Left forelimb (tissue), 1 donor: ENCODE measurements around the gene DOCK11.
"Not testable (repeated sequence)": the region's sequence is repeated elsewhere in the genome, so short reads cannot be mapped to it uniquely, and the experiment has no call there.

ENCODE experiments used
- DNase-seq: peaks from one replicate; pipeline ENCODE4 v3.0.0-alpha.2; 2018; ENCODE audit warnings: low spot score

DOCK11 gene

DNA sequence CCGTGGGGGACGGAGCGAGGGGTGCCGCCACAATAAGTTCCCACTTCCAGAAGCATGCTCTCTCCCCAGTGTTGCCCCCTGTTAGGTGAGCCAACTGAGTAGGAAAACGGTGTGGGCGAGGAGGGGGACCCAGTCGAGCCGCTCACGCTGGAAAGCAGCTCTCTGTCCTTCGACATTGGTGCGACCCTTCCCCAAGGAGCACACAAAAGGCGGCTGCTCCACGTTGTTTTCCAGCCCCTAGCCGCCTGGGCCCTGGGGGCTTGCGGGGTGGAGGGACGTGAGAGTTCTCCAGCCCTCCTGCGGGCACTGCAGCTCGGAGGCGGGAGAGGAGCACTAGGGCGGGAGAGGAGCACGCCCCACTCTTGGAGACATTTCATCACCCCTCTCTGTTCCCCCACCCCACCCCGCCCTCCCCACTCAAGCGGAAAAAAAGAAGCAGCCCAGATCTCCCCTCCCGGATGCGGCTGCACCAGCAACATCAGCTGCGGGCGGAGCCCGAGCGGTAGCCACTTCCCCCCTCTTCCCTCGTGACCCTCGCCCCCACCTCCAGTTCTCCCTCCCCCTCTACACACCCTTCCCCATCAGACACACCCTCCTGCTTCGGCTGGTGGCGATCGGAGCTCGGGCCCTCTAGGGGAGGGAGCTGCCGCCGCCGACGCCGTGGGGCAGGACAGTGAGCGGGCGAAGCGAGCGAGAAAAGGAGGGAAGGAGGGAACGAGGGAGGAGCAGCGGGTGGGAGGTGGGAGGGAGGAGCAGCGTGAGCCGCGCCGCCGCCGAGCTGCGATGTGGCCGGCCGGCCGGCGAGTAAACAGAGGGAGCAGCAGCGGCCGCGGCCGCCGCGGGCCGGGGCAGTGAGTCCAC lies at the start of gene DOCK11:
Gene DOCK11, plus strand, starts transcription at position 755 of the 861 bp plus-strand sequence. CDS start 157 bp downstream, outside the sequence.
- peak; percentile 78 for DNase-seq

DNA sequence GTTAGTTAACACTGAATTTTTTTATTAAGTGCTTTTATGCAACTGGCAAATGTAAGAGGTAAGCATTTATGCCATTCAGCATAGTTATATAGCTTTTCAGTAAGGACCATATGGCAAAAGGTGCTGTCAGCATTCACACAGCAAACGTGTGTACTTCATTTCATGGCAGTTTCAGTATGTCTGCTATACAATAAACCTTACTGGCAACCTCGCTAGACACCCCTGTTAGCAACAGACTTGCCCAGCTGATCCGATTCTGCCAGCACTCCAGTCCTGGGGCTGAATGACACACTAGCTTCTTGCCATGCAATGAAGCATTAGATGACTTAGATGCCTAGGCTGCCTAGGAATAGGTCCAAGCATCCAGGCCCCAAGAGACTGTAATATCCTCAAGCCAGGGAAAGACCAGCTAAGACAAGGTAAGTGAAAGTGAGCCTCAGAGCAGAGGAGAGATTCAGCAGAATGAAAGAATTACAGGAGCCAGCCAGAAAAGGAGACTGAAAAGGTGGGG lies 47.3 kb upstream of the DOCK11 start:
- DNase-seq, result no peak

DNA sequence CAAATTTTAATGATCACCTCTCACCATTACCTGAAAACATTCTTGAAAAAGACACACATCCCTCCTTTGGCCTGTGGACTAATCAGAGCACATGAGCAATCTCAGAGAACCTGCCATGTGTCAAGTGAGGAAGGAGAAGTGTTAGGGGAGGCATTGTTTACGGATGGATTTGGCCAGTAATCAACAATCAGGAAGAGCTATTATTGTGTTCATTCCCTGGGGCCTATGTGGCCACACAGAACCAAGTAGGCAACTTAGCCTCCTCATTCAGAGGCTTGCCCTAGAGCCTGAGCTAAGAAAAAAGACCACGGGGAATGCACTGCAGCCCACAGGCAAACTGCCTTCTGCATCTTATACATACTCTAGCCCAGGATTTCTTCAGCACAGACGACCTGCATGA lies 40.6 kb upstream of the DOCK11 start:
- no peak for DNase-seq

DNA sequence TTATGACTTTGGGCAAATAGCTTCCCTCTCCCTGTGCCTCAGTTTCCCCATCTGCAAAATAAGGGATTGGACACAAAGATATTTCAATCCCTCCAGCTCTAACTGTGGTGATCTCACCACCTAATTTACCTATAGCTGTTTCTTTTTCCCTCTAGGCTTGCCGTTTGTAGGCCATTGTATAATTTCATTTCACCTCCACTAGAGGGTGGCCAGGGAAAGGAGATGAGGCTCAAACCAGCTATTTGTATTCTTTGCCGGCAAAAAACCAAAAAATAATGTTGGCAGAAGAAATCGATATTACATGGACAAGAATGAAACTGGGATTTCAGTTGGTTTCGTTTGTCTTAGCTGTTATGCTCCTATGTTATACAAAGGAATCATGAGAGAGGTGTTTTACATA lies 36.1 kb upstream of the DOCK11 start:
- no peak for DNase-seq

DNA sequence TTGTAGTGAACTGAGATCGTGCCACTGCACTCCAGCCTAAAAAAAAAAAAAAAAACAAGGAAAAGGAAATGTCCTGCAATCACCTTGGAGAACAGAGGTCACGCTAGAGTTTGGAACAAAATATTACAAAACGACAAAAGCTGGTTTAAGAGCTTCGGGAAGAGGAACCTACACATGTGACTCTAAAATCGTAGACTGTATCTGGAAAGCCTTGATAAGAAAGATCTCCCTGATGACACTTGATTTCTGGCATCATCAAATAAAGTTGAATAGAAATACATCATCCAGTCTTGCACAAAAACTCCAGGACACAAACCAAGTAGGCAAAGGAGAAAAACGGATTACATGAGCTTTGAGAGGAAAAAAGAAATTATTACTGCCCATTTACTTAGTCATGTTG lies 31.1 kb upstream of the DOCK11 start:
- DNase-seq, result no peak

DNA sequence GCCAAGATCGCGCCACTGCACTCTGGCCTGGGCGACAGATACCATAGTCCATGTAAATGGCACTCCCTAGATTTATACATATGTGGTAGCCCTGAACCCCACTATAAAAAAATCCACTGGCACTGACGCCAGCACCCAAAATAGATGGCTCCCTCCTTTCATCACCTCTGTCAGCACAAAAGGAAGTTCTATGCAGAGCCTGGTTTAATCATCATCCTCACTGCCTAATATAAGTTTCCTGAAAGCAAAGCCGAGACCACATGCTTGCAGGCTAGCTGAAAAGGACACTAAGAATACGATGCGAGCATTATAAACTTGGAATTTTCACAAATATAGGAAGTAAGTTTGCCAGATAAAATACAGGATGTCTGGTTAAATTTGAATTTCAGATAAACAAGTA lies 27.5 kb upstream of the DOCK11 start:
- no peak for DNase-seq

DNA sequence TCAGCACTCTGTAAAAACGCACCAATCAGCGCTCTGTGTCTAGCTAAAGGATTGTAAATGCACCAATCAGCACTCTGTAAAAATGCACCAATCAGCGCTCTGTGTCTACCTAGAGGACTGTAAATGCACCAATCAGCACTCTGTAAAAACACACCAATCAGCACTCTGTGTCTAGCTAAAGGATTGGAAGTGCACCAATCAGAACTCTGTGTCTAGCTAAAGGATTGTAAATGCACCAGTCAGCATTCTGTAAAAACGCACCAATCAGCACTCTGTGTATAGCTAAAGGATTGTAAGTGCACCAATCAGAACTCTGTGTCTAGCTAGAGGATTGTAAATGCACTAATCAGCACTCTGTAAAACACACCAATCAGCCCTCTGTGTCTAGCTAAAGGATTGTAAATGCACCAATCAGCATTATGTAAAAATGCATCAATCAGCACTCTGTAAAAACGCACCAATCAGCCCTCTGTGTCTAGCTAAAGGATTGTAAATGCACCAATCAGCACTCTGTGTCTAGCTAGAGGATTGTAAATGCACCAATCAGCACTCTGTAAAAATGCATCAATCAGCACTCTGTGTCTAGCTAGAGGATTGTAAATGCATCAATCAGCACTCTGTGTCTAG lies 24.8 kb upstream of the DOCK11 start:
- not testable (repeated sequence) for DNase-seq

DNA sequence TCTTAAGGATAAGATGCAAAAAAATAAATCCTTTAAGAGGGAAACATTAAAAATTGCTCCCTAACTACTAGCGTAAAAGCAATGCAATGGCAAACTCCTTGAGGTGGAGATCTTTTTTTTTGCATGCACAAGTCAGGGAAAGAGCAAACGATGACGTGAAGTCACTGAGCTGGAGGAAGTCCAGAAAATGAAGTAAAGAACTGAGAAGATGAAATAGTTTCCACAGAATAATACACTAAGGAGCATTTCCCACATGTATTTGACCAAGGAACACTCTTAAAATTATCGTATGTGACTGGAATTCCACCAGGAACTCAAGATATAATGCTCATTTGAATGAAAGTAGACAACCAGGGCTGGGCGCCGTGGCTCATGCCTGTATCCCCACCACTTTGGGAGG lies 21.0 kb upstream of the DOCK11 start:
- no peak for DNase-seq

DNA sequence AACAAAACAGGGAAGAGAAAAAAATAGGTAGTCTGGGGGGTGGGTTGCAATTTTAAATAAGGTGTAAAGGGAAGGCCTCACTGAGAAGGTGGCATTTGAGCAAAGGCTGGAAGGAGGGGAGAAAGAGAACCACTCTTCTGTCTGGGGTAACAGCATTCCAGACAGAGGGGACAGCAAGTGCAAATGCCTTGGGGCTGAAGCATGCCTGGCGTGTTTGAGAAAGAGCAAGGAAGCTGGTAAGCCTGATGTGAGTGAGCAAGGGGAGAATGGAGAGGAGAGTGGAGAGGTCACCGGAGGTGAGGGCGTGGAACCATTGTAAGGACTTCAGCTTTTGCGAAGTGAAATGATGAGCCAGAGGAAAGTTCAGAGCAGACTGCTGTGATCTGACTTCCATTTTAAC lies 19.7 kb upstream of the DOCK11 start:
- DNase-seq, result no peak

DNA sequence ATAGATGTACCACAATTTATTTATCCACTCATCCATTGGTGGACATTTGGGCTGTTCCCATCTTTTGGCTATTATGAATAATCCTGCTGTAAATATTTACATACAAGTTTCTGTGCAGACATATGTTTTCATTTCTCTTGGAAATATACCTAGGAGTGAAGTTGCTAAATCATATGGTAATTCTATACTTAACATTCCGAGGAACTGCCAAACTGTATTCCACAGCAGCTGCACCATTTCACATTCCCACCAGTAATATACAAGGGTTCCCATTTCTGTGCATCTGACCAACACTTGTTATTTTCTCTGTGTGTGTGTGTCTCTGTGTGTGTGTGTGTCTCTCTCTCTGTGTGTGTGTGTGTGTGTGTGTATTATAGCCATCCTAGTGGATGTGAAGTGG lies 15.4 kb upstream of the DOCK11 start:
- DNase-seq, result no peak

DNA sequence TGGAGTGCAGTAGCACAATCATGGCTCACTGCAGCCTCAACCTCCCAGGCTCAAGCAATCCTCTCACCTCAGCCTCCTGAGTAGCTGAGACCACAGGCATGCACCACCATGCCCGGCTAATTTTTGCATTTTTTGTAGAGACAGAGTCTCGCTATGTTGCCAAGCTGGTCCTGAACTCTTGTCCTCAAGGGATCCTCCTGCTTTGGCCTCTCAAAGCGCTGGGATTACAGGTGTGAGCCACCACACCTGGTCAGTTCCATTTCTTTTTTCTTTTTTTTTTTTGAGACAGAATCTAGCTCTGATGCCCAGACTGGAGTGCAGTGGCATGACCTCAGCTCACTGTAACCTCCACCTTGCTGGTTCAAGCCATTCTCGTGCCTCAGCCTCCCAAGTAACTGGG lies 13.2 kb upstream of the DOCK11 start:
- DNase-seq, result not testable (repeated sequence)

DNA sequence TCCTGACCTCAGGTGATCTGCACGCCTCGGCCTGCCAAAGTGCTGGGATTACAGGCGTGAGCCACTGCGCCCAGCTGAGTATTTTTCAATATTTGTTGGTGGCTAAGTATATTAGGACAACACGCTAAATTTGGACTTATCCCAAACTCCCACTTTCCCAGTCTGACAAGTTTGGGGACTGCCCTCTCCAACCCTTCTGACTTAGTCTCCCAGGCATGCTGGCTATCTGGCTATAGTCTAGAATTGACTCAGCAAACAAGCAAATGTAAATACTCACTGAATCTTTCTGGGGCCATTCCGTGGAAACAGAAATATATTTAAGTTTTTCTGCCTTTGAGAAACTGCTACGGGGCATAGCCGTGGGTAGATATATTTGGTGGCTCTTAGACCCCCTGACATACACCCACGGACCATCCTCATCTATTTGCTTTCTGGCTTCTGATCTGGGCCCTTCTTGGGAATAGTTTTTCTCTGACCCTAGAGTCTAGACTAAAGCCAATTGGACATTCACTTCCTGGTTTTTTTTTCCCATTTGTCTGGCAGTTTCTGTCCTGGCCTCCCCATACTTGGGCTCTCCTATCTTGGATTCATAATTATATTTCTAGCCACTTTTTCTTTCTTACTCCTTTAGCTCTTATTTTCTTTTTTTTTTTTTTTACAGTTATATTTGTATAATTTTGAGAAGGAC lies 11.3 kb upstream of the DOCK11 start:
- DNase-seq, result no peak

DNA sequence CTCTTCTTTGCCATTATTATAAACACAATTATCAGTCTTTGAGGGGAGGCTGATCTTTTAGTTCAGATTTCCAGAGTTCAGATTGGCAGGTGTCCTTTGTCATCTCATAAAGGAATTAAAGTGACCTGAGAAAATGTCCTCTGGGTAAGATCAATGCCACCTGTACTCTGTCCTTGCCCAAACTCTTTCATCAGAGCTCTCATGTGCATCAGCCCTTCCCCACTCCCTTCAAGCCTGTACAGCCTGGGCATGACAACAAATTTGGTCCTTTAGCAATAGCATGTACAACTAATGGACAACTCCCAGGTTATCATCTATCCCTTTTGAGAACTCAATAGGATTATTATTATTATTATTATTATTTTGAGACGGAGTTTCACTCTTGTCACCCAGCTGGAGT lies 8.9 kb upstream of the DOCK11 start:
- DNase-seq, result not testable (repeated sequence)

DNA sequence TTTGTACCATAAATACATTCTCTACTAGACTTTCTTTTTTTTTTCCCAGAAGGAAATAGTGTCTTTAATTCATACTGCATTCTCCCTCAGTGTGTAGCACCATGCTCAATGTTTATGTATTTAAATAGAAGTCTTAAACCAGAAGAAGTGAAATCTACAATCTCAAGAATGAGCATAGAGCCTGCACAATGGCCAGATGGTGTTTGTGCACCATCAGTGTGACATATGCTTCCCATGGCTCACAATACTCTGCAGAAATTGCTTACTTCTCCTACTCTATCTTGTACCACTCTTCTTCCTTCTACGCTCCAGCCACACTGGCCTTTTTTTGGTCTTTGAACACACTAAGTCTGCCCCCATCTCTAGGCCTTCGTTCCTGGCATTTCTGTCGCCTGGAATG lies 2.6 kb upstream of the DOCK11 start:
- DNase-seq, result no peak

DNA sequence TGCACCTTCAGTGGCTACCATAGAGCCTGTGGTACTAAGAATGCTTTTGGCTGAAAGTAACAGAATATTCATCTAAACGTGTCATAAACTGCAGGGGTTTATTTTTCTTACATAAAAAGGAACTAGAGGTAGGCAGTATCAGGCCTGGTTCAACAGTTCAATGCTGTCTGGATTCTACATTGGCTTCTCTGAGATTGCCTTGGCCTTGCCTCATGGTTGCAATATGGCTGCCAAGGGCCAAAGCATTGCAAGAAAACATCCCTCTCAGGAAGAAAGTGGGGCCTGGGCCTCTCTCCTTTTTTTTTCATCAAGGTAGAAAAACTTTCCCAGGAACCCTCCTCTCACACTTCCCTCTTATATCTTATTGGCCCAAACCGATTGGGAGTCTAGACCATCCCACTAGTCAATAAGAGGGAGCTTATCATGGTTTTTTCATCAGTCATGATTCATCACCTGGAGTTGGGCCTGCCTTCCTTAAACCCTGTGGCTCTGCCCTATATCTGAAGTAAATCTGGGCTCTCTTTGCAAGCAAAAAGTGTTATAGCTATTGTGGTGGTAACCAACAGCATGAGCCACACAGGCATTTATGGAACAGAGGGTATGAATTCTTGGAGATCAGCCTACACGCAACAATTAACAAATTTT lies 1.8 kb upstream of the DOCK11 start:
- DNase-seq, result no peak

DNA sequence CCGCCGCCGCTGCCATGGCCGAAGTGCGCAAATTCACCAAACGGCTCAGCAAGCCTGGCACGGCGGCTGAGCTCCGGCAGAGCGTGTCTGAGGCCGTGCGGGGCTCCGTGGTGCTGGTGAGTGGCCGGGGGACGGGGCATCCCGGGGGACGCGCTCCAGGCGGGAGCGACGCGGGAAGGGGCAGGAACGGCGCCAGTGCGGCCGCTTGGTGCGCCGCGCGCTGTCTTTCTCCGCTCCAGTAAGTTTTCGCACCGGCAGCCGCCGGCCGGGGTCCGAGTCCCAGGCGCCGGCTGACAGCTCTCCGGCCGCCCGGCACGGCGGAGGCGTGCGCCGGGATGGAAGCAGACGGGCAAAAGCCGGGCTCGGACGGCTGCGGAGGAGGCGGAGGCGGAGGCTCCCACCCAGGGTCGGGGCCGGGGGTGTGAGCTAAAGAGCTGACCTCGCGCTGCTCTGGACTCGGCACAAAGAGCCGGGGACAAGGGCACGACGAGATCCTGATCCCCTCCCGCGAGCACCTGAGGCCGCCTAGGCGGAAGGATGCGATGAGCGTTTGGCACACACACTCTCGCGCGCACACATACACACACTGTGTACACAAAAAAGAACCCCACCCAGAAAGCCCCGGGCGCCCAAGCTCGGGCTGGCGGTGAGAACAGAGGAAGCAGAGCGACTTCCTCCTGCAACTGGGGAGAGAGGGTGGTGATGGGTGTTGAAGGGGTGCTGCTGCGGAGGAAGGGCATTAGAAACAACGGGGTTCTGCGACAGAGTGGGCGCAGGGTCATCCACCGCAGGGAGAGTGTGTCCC lies 545 bp downstream of the DOCK11 start:
- no peak for DNase-seq

DNA sequence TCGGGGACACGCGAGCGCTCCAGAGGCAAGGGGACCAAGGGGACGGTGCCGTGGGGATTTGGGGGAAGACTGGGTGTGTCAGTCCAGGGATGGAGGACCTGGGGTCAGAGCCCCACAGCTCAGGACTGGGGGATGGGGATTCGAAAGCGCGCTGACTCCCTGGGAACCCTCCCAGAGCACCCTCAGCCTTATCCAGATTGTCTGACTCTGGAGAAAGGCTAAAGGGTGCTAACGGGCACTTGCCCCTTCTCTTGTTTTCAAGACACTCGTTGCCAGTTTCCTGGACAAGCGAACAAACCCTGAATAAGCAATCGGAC lies 1.1 kb downstream of the DOCK11 start:
- no peak for DNase-seq

DNA sequence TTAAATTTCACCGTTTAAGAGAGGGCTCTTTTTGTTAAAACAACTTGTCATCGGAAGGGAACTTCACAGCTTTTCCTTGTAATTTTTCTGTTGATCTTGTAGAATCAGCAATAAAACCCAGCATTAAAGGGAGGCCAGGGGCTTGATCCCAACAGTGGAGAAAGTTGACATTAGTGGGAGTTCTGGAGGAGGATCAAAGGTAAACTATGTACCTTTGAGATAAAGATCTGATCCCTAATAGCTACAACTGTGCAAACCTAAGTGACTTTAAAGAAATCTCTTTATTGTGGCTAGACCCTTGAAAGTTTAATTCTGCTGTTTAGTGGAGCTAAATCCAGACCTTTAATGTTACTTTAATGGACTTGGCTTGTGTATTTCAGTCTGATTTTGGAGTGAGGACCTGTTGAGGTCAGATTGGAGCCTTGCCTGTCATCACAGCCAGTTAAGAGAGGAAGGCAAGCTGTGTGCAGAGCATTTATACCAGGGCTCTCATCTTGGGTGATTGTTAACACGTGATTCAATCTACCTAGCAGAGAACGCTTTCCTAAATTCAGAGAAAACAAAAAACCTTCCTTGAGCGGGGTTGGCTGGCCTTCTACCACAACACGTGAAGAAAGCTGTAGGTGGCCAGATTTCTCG lies 1.7 kb downstream of the DOCK11 start:
- no peak for DNase-seq

DNA sequence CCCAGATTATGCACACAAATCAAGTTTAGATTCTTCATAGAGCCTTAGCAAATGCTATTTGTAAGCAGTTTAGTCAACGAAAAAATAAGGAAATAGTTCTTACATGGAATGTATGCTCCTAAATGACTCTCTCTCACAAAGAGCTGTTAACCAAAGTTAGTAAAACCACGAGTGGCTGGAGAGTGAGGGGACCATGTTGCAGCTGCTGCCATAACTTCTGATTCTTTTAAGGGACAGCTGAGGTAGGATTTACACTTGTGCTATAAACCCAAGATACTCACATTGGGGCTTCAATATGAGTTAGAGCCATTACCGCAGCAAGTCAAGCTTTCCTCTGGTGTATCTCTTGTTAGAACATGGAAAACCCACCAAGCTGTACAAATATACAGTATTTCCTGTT lies 2.7 kb downstream of the DOCK11 start:
- no peak for DNase-seq

DNA sequence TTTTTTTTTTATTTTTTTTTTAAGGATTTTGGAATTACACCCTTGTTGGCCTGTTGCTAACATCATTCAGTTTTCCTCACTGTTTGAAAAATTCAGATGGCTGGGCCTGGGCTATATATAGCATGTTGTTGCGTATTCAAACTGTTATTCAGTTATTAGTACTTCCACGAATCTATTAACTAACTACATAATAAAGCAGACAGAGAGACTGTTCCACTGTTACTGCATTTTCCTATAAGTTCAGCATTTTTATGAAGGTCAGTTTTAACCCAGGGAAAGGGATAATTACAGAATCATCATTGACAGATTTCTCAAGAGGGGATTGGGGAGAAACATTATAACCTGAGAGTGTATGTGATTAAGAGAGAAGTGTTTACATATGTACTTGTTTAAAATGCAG lies 3.1 kb downstream of the DOCK11 start:
- DNase-seq, result no peak

DNA sequence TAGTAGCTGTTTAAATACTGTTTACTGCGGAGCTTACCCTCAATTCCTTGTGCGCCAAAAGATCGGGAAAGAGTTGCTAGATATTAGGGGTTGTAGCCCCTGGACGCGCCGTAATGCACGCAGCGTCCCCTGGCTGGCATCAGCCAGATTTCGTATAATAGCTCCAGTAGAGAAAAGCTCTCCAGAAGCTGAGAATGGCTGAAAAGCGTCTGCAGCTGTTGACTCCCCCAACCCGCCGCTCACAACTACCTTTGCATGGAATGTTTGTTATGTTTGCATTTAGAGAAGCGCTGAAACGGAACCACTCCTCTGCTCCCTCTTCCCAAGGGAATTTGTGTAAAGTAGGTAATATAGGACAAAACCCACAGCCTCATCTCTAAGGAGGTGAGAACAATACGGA lies 3.7 kb downstream of the DOCK11 start:
- no peak for DNase-seq
